AG10803 (cell line): ENCODE results near the gene FUT8.

ENCODE experiments used
- DNase-seq: peaks from one replicate; pipeline ENCODE4 v3.0.0; 2010; ENCODE audit warnings: low read depth
- H3K4me3 ChIP-seq: 2 replicates; pipeline ENCODE4 v1.5.1; 2011; ENCODE audit warnings: mild to moderate bottlenecking, low read length, control low read depth
- CTCF ChIP-seq: conservative IDR thresholded peaks from 2 replicates; pipeline ENCODE4 v1.5.1; 2011; ENCODE audit warnings: mild to moderate bottlenecking, low read length, control low read depth, inconsistent platforms

FUT8 gene

GRCh38 chr14:65533736-65534404, 121.3 kb downstream of the FUT8 start:
- no peak for TF ChIP-seq CTCF
- H3K4me3 ChIP-seq = no peak overlapping the region
- DNase-seq = no peak

GRCh38 chr14:65536781-65537423, 124.4 kb downstream of the FUT8 start:
- H3K4me3 ChIP-seq = no peak overlapping the region
- DNase-seq = no peak
- TF ChIP-seq CTCF = no peak

- TF ChIP-seq CTCF = no peak
- DNase-seq = no peak
- no peak overlapping the region for H3K4me3 ChIP-seq
Measured at GRCh38 chr14:65548878-65549277, 136.3 kb downstream of the FUT8 start.

GRCh38 chr14:65549429-65549828, 136.9 kb downstream of the FUT8 start:
- TF ChIP-seq CTCF = no peak
- DNase-seq = no peak

GRCh38 chr14:65550779-65551643, 138.5 kb downstream of the FUT8 start:
- no peak overlapping the region for H3K4me3 ChIP-seq
- DNase-seq = no peak
- TF ChIP-seq CTCF = no peak

More at GRCh38 chr14:65549429-65549828, 136.9 kb downstream of the FUT8 start:
- H3K4me3 ChIP-seq = no peak overlapping the region

GRCh38 chr14:65552724-65553123, 140.2 kb downstream of the FUT8 start:
- H3K4me3 ChIP-seq = no peak overlapping the region
- DNase-seq = no peak
- no peak for TF ChIP-seq CTCF
